Measurements from ENCODE around the gene KLF7.

Gene KLF7

GRCh38 chr2:207112383-207112782, 53.4 kb downstream of the KLF7 start:
- H3K9me3 ChIP-seq = no peaks in the 10 kb centered on the region
- DNase-seq = no peak
- H3K4me3 ChIP-seq (ENCODE audit: low read depth, low read length) = no peak overlapping the region
- H3K4me1 ChIP-seq = peaks cover 23% of the 10 kb centered on the region
- H3K36me3 ChIP-seq = peaks cover 78% of the 10 kb centered on the region
- no peak for TF ChIP-seq CTCF (IDR thresholded peaks at IDR 0.05; ENCODE audit: low read depth, low read length)
- H3K27me3 ChIP-seq = no peaks in the 10 kb centered on the region

- DNase-seq = no peak
- peaks cover 79% of the 10 kb centered on the region for H3K36me3 ChIP-seq
- no peaks in the 10 kb centered on the region for H3K27me3 ChIP-seq
- no peaks in the 10 kb centered on the region for H3K9me3 ChIP-seq
- no peak for TF ChIP-seq CTCF (IDR thresholded peaks at IDR 0.05; ENCODE audit: low read depth, low read length)
- peaks cover 19% of the 10 kb centered on the region for H3K4me1 ChIP-seq
- no peak overlapping the region for H3K4me3 ChIP-seq (ENCODE audit: low read depth, low read length)
Observed at GRCh38 chr2:207111757-207112156, 54.0 kb downstream of the KLF7 start.

- Histone ChIP-seq H3K9me3 (no peaks in the 10 kb centered on the region), H3K4me3 (ENCODE audit: low read depth, low read length) (no peak overlapping the region), H3K36me3 (peaks cover 84% of the 10 kb centered on the region), H3K4me1 (peaks cover 9% of the 10 kb centered on the region), H3K27me3 (no peaks in the 10 kb centered on the region)
- DNase-seq = no peak
- no peak for TF ChIP-seq CTCF (IDR thresholded peaks at IDR 0.05; ENCODE audit: low read depth, low read length)
Observed at GRCh38 chr2:207110715-207111114, 55.0 kb downstream of the KLF7 start.

GRCh38 chr2:207110310-207110709, 55.4 kb downstream of the KLF7 start:
- peaks cover 88% of the 10 kb centered on the region for H3K36me3 ChIP-seq
- H3K27me3 ChIP-seq = no peaks in the 10 kb centered on the region
- TF ChIP-seq CTCF (IDR thresholded peaks at IDR 0.05; ENCODE audit: low read depth, low read length) = no peak

GRCh38 chr2:207109768-207110167, 56.0 kb downstream of the KLF7 start:
- peaks cover 5% of the 10 kb centered on the region for H3K4me1 ChIP-seq
- no peaks in the 10 kb centered on the region for H3K9me3 ChIP-seq
- TF ChIP-seq CTCF (IDR thresholded peaks at IDR 0.05; ENCODE audit: low read depth, low read length) = no peak
- H3K27me3 ChIP-seq = no peaks in the 10 kb centered on the region
- no peak for DNase-seq
- H3K4me3 ChIP-seq (ENCODE audit: low read depth, low read length) = no peak overlapping the region
- H3K36me3 ChIP-seq = peaks cover 93% of the 10 kb centered on the region

More at GRCh38 chr2:207110310-207110709, 55.4 kb downstream of the KLF7 start:
- H3K4me3 ChIP-seq (ENCODE audit: low read depth, low read length) = no peak overlapping the region
- H3K9me3 ChIP-seq = no peaks in the 10 kb centered on the region
- peaks cover 7% of the 10 kb centered on the region for H3K4me1 ChIP-seq
- no peak for DNase-seq

- H3K9me3 ChIP-seq = no peaks in the 10 kb centered on the region
- DNase-seq = no peak
- no peak for TF ChIP-seq CTCF (IDR thresholded peaks at IDR 0.05; ENCODE audit: low read depth, low read length)
Observed at GRCh38 chr2:207108440-207108839, 57.3 kb downstream of the KLF7 start.

More at GRCh38 chr2:207108440-207108839, 57.3 kb downstream of the KLF7 start:
- Histone ChIP-seq H3K4me1 (peaks cover 5% of the 10 kb centered on the region), H3K27me3 (no peaks in the 10 kb centered on the region), H3K4me3 (ENCODE audit: low read depth, low read length) (no peak overlapping the region), H3K36me3 (peaks cover 95% of the 10 kb centered on the region)
